Inferior parietal cortex (tissue), 1 donor: ENCODE results near the gene FHL3.

Experiments used
- DNase-seq: peaks from one replicate; pipeline ENCODE4 v3.0.0-alpha.2; 2016; ENCODE audit errors: extremely low spot score

FHL3 gene, protein sequence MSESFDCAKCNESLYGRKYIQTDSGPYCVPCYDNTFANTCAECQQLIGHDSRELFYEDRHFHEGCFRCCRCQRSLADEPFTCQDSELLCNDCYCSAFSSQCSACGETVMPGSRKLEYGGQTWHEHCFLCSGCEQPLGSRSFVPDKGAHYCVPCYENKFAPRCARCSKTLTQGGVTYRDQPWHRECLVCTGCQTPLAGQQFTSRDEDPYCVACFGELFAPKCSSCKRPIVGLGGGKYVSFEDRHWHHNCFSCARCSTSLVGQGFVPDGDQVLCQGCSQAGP

GRCh38 chr1:38005195-38006007, at the start of gene FHL3:
Gene FHL3, minus strand, starts transcription at chr1:38005514. Its CDS starts 6,102 bp downstream, at chr1:37999412.
- no peak for DNase-seq

DNA sequence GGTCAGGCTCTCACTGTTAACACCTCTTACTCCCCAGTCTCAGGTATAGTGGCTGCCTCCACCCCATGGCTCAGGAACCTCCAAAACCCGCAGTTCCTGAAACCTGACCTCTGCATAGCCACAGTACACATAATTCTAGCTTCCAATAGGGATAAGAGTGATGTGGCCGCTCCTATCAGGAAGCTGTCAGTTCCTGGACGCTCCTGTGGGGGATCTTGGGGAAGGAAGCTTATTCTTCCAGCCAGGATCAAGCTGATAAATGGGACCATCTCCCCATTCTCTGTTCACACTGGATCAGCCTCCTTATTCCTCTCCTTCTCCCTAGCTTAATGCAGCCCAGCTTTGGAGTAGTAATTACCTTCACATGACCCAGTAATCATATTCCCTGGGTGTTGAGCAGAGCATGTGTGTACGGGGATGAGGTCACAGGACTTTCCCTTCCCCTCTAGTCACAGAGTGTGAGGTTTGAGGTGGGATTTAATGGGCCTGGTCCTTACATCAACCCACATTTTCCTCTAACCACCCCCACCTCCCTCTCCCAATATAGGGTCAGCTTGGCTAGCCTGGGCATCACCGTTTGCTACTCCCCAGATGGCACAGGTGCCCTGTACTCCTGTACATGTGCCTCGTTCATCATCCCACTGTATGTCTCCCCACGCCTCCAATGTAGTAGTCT, 48.2 kb upstream of the FHL3 start:
- DNase-seq = no peak

GRCh38 chr1:38052750-38053415, 47.6 kb upstream of the FHL3 start:
- DNase-seq = no peak

- DNase-seq = no peak
Measured at GRCh38 chr1:38051079-38051543, 45.8 kb upstream of the FHL3 start.

- DNase-seq = no peak
Measured at GRCh38 chr1:38050397-38051078, 45.2 kb upstream of the FHL3 start.

GRCh38 chr1:38047603-38048141, 42.4 kb upstream of the FHL3 start:
- DNase-seq = no peak

DNA sequence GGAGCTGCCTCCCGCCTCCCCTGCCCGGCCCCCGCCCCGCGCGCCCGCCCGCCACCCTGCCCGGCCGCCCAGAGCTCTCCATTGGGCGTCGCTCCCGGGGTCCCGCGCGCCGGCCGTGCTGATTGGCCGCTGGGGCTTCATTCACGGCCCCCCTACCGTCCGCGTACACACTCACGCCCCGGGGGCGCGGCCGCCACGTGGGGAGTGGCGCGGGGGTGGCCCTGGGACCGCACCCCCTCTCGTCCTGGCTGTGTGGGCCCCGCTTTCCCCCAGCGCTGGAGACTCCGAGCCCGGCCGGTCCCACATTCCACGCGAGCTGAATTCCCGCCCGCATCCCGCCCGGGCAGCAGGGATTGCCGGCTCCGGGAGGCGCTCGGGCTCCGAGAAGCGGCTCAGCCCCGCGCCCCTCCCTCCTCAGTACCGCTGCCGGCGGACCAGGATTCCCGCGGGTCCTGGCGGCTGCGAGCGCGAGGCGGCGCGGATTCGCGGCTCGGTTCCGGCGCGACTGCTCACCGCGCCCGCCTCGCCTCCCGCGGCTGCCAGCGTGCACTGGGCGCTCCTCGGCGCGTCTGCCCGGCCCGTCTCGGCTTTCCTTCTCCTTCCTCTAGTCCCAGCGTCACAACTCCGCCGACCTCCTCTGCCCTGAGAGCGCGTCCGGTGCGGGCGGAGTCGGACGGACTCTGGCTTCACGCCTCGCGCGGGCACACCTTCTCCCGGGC, 41.7 kb upstream of the FHL3 start:
- DNase-seq = peak; percentile 79

- DNase-seq = no peak
Measured at GRCh38 chr1:38046333-38046883, 41.1 kb upstream of the FHL3 start, which contains the start of gene POU3F1. Gene POU3F1, minus strand, starts transcription at chr1:38046793. Its CDS starts 50 bp downstream, at chr1:38046743.

DNA sequence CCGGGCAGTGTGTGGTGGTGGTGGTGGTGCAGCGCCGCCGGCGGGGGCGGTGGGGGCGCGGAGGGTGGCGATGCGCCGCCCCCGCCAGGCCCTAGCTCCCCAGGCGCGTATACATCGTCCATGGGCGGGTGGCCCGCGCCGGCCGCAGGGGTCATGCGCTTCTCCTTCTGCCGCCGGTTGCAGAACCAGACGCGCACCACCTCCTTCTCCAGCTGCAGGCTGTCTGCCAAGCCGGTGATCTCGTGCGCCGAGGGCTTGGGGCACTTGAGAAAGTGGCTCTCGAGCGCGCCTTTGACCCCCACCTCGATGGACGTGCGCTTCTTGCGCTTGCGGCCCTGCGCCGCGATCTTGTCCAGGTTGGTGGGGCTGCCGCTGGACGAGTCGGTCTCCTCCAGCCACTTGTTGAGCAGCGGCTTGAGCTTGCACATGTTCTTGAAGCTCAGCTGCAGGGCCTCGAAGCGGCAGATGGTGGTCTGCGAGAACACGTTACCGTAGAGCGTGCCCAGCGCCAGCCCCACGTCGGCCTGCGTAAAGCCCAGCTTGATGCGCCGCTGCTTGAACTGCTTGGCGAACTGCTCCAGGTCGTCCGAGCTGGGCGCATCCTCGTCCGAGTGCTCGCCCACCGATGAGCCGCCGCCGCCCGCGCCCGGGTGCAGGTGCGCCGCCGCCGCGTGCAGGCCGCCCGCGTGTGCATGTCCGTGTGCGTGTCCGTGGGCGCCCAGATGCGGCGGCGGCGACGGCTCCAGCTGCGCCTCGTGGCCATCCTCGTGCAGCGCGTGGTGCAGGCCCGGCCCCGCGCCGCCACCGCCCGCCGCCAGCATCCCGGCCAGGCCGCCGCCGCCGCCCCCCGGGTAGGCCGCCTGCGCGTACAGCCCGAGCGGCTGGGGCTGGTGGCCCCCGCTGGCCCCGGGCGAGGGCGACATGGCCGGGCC, 40.4 kb upstream of the FHL3 start:
- DNase-seq = no peak

DNA sequence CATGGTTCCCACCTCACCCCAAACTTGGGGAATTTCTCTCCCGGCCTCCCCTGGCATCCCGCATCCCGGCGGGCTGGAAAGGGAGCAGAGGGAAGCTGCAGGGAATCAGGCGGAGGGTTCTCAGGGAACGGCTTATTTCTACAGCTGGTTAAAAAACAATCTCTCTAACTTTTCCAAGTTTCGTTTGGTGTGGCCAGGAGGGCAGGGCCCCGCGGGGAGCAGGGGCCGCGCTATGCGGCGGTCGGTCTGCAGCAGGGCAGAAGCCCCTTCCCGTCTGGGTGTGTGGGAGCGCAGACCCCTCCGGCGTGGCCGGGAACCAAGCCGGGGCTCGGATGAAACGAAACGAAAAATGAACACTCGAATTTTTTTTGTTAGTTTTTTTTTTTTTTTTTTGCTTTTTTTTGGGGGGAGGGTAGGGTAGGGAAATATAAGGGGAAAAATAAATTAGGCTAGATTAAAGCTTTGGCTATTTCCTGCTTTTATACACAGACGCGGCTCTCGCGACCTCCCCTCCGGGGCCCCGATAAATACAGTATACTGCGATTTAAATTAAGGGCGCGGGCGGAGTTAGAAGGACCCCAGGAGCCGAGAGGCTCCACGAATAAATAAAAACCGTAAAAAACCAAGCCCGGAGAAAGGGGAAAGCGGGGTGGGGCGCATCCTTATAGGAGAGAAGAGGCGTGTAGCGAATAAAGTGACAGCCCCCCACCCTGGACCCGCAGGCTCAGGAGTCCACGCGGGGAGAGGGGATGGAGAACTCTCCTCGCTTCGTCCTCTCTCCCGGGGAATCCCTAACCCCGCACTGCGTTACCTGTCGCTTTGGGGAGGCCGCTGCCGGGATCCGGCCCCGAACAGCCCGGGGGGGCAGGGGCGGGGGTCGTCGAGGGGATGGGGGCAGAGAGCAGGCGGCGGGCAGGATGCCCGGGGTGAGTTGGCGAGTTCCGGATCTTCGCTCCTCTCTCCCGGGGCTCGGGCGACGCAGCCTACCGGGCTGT, 39.2 kb upstream of the FHL3 start:
- DNase-seq = no peak

DNA sequence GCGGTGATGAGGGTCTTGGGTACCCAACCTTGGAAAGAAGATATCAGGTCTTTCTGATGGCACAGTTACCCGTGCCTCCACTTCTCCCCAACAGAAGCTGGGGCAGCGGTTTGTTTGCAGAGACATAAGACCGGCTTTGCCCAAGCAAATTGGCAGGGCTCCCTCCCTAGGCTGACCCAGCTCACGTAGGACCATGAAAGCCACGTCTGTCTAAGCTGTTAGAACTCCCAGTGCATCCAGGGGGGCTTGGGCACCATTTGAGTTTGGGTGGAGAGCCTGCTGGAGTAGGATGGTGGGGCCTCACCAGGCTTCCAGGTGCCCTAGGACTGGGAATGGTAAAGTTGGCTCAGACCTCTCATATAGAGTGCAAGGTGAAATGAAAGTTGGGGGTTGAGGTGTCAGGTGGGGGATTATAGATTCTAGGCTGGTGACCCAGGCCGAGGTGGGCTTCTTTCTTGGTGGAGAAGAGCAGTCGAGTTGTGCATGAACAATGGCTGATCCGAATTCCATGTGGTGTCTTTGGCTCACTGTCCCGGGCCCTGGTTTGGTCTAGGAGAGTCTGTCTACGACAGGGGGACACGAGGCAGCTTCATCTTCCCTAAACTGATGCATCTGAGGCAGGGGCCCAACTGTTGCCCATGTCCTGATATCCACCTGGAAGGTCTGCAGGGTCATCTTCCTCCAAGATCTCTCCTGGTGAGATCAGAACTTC, 37.9 kb upstream of the FHL3 start:
- no peak for DNase-seq

GRCh38 chr1:38041936-38042834, 36.9 kb upstream of the FHL3 start:
- no peak for DNase-seq

- DNase-seq = no peak
Measured at GRCh38 chr1:38039331-38040088, 34.2 kb upstream of the FHL3 start.

- DNase-seq = no peak
Measured at GRCh38 chr1:38038861-38039260, 33.5 kb upstream of the FHL3 start.
